GM12878 (cell line): ENCODE results near the gene GPI. TPM values are rescaled to one million over a fixed set of nuclear protein-coding genes. Genes with fewer than 3 reads are reported as not detected.

Experiments used
- ATAC-seq: fragments of 200-7000 bp; cut with Tn5 transposase; 3 replicates; pipeline ENCODE4 v1.9.1; 2020; ENCODE audit warnings: mild to moderate bottlenecking, moderate library complexity
- BruUV-seq: library from RNA; stranded (reverse); fragments of 400-500 nt; replicated peaks from 2 replicates; lab custom pipeline; 2021; lab: Mats Ljungman, UMichigan
- CTCF ChIA-PET: fragments of 300-600 bp; sonication (Branson Sonifier 250); formaldehyde crosslinking; extraction: SDS; loops from one replicate; lab custom pipeline; 2021; ENCODE audit warnings: inconsistent platforms; lab: Yijun Ruan, JAX
- POLR2A ChIA-PET: fragments of 350-600 bp; formaldehyde crosslinking; extraction: SDS; loops from one replicate; lab custom pipeline; 2021; ENCODE audit warnings: inconsistent platforms; lab: Charles Lee
- RAD21 ChIA-PET: fragments of 300-600 bp; sonication (Branson Sonifier 250); formaldehyde crosslinking; loops from one replicate; lab custom pipeline; 2023; ENCODE audit warnings: antibody characterized with exemption; ENCODE audit not compliant: unreplicated experiment; lab: Charles Lee
- SMC1A ChIA-PET: fragments of 300-600 bp; sonication (Branson Sonifier 250); formaldehyde crosslinking; loops from one replicate; lab custom pipeline; 2023; ENCODE audit not compliant: unreplicated experiment, uncharacterized antibody; lab: Charles Lee
- DNase-seq: peaks from one replicate; pipeline ENCODE4 v3.0.0-alpha.2; 2011; ENCODE audit warnings: low read depth, low spot score
- FAIRE-seq: peaks from 3 replicates; lab custom pipeline; 2011; peaks lifted over from hg19 to GRCh38; lab: Jason Lieb, UNC
- H2AFZ ChIP-seq: 2 replicates; pipeline ENCODE4 v1.6.0; 2011; ENCODE audit warnings: low read depth, low read length, control low read depth; ENCODE audit not compliant: control insufficient read depth
- H3K27ac ChIP-seq: 2 replicates; pipeline ENCODE4 v1.5.1; 2011; ENCODE audit warnings: control low read depth; ENCODE audit not compliant: control insufficient read depth, insufficient read depth
- H3K27me3 ChIP-seq, 2 experiments: replicated peaks in 1 of 2; 2 replicates each; pipeline versions ENCODE4 v1.6.0 to v1.6.1; 2011; ENCODE audit warnings: low read length in 1 of 2; ENCODE audit not compliant: control insufficient read depth in 2 of 2, insufficient read depth in 2 of 2
- H3K36me3 ChIP-seq, 2 experiments: 2 replicates each; pipeline ENCODE4 v1.5.1; 2011; ENCODE audit warnings: low read length in 1 of 2; ENCODE audit not compliant: control insufficient read depth in 2 of 2, insufficient read depth in 2 of 2
- H3K4me1 ChIP-seq: 2 replicates; pipeline ENCODE4 v1.6.1; 2011; ENCODE audit warnings: mild to moderate bottlenecking, low read length, moderate library complexity, mixed read lengths; ENCODE audit not compliant: control insufficient read depth, insufficient read depth
- H3K4me2 ChIP-seq: 2 replicates; pipeline ENCODE4 v1.6.0; 2011; ENCODE audit warnings: control low read depth; ENCODE audit not compliant: control insufficient read depth, insufficient read depth
- H3K4me3 ChIP-seq: fragments of 200-600 bp; sonication (generic); 2 replicates; pipeline ENCODE4 v1.5.1; 2016
- H3K79me2 ChIP-seq: 2 replicates; pipeline ENCODE4 v1.6.0; 2011; ENCODE audit warnings: low read length; ENCODE audit not compliant: control insufficient read depth, insufficient read depth
- H3K9ac ChIP-seq: 2 replicates; pipeline ENCODE4 v1.8.0; 2011; ENCODE audit warnings: low read length, control low read depth, mixed read lengths; ENCODE audit not compliant: control insufficient read depth, insufficient read depth
- H3K9me3 ChIP-seq: replicated peaks from 3 replicates; pipeline ENCODE4 v1.5.1; 2011; ENCODE audit warnings: mild to moderate bottlenecking, low read length; ENCODE audit not compliant: control insufficient read depth, insufficient read depth
- H4K20me1 ChIP-seq: 2 replicates; pipeline ENCODE4 v1.6.0; 2011; ENCODE audit not compliant: control insufficient read depth, insufficient read depth
- SMAD5 ChIP-seq: IDR thresholded peaks from 2 replicates; pipeline ENCODE4 v1.6.1; 2016; ENCODE audit warnings: antibody characterized with exemption, low read depth
- WGBS: methylation state at CpG from one replicate; pipeline ENCODE4 v1.1.6; 2016; ENCODE audit warnings: low lambda C conversion rate; ENCODE audit not compliant: insufficient replicate concordance, insufficient coverage; ENCODE audit errors: missing lambda C conversion rate; 5-methylcytosine and 5-hydroxymethylcytosine counted together
- in situ Hi-C: fragments of 300-500 bp; cut with MboI; formaldehyde crosslinking; loops from 9 replicates; pipeline ENCODE4 v1.14.3; 2018; ENCODE audit warnings: mixed read lengths
- intact Hi-C: fragments of 100-400 bp; cut with micrococcal nuclease; formaldehyde crosslinking; loops from one replicate; pipeline ENCODE4 v1.14.2; 2022; ENCODE audit not compliant: unreplicated experiment
- polyA plus RNA-seq, 11 experiments: library from polyadenylated mRNA; depleted of rRNA in 4 of 11; unstranded in 6 of 11; stranded (reverse) in 5 of 11; fragments of >200 nt; fragmentation: Nextera tagmentation in 4 of 11; fragmentation: Illumina TruSeq in 1 of 11; extraction: Ambion mirVana in 4 of 11; extraction: Trizol in 1 of 11; gene quantifications; 1 replicate in 1 of 11; 2 replicates in 10 of 11; pipeline versions ENCODE4 v1.2.1 to v1.2.3, GENCODE V29; 2011 to 2016; ENCODE audit warnings: inconsistent platforms in 2 of 11, missing spikeins in 2 of 11, low read depth in 1 of 11
- total RNA-seq, 4 experiments: library from RNA; depleted of rRNA in 3 of 4; stranded (reverse); fragments of >200 nt in 3 of 4; fragmentation: Illumina TruSeq in 1 of 4; extraction: Trizol in 1 of 4; gene quantifications; 2 replicates each; pipeline versions ENCODE4 v1.2.1 to v1.2.3, GENCODE V29; 2013 to 2021
- TF ChIP-seq, protein P1 (sequence below): IDR thresholded peaks from 2 replicates; pipeline ENCODE4 v1.6.1; 2012; ENCODE audit warnings: low read depth, low read length, improper control_type of control experiment
- TF ChIP-seq, protein P2 (sequence below): IDR thresholded peaks from 2 replicates; pipeline ENCODE4 v1.6.1; 2011; ENCODE audit warnings: borderline replicate concordance, low read depth, mild to moderate bottlenecking, moderate library complexity, mixed read lengths, low read length; ENCODE audit not compliant: insufficient read depth; ENCODE audit errors: extremely low read length

GPI gene
- total and polyA plus RNA-seq, 10 of the 15 experiments (the other 5 are each of a cell fraction or from before 2014, with no cell fraction given): 124 to 400 (median 190) TPM

DNA sequence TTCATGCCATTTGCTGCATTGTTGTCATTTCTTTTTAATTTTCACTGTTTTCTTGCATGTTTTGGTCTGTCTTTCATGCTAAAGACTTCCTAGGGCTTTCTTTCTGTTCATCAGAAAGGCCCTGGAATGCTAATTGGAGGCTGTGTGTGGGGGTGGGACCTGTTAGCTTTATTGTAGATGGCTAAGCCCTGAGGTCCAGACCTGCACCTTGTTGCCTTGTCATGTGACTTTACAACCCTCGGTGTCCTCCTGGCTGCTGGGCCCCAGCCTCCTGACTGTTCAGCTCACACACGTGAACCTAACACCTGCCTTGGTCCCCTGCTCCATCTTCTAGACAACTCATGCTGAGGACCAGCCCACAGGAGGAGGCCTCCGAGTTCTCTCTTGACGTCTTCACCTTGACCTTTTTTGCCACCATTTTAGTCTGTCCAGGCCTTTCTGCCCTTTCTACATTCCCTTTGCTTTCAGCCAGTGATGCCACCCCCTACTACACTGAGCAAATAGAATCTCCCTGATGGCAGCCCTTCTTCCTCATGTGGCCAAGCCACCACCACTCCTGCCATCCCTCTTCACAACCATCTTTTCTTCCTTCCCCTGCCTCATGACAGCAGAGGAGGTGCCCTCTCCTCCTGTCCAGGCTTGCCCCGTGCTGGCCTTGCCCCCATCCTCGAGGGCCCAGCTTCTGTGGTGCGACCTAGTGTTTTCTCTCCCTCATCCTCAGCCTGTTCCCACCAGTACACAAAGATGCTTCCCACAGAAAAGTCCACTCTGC, 41.4 kb upstream of the GPI start:
- intact Hi-C loops: no loop called here
- BruUV-seq: no TSS peak
- in situ Hi-C loops: no loop called here
- Histone ChIP-seq H3K9ac (no peak overlapping the region), H3K4me2 (no peak overlapping the region), H3K36me3 (peaks cover 3 to 10% of the 10 kb centered on the region in 2 experiments), H2AFZ (no peak overlapping the region), H3K79me2 (no peaks in the 10 kb centered on the region), H3K4me1 (no peaks in the 10 kb centered on the region), H3K9me3 (no peaks in the 10 kb centered on the region), H4K20me1 (no peaks in the 10 kb centered on the region), H3K4me3 (no peak overlapping the region), H3K27me3 (no peaks in the 10 kb centered on the region), H3K27ac (no peak overlapping the region)
- DNase-seq: no peak
- FAIRE-seq: no peak
- 91% methylated on average over 7 of the region's 7 CpGs for WGBS
- ChIA-PET CTCF (no interaction called here), POLR2A (no interaction called here), SMC1A (no interaction called here), RAD21 (no interaction called here)
- no peak for ATAC-seq
- TF ChIP-seq SMAD5: no peak
- TF ChIP-seq, protein P1, sequence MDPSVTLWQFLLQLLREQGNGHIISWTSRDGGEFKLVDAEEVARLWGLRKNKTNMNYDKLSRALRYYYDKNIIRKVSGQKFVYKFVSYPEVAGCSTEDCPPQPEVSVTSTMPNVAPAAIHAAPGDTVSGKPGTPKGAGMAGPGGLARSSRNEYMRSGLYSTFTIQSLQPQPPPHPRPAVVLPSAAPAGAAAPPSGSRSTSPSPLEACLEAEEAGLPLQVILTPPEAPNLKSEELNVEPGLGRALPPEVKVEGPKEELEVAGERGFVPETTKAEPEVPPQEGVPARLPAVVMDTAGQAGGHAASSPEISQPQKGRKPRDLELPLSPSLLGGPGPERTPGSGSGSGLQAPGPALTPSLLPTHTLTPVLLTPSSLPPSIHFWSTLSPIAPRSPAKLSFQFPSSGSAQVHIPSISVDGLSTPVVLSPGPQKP: no peak
- TF ChIP-seq, protein P2, sequence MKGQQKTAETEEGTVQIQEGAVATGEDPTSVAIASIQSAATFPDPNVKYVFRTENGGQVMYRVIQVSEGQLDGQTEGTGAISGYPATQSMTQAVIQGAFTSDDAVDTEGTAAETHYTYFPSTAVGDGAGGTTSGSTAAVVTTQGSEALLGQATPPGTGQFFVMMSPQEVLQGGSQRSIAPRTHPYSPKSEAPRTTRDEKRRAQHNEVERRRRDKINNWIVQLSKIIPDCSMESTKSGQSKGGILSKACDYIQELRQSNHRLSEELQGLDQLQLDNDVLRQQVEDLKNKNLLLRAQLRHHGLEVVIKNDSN: no peak
- TF ChIP-seq, all 136 proteins: peak for 0
